NCI-H446 treated with DMSO at 0.1 percent for 48 hours (cell line): ENCODE measurements around the gene KRT4.

Experiments
- DNase-seq: peaks from one replicate; lab custom pipeline; 2025; lab: John Stamatoyannopoulos, UW

Gene KRT4

DNA sequence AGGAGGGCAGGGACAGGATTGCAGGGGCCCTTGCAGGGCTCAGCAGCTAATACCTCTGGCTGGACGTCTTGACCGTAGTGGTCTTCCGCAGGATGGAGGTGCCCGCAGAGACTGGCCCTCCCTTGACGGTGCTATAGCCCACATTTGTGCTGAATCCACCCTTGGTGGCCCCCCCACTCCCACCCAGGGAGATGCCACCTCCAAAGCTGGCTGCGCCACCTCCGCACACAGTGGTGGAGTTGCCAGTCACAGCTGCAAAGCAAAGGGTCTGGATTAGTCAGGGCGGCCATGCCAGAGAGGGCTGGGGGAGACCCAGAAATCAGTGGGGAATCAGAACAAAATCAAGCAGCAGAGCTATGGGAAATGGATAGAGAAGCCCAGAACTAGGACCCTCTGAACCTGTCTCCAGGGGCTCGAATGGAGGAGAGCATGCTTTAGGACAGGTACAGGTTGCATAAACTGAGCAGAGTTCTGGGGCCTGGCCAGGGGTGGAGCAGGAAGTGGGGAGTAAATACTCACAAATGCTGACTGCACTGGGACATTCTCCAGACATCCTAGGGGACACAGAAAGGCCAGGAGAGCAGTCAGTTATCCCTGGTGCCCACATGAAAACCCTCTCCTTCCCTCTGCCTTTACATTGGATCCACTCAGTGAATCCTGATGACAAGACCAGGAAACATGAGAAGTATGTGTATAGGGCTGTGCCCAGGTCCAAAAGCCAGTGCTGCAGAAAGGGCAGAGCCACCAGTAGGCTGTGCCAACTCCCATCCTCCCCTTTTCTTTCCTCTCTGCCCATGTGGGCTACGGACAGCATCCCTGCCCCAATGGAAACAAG, 8.1 kb upstream of the KRT4 start:
- no peak for DNase-seq

DNA sequence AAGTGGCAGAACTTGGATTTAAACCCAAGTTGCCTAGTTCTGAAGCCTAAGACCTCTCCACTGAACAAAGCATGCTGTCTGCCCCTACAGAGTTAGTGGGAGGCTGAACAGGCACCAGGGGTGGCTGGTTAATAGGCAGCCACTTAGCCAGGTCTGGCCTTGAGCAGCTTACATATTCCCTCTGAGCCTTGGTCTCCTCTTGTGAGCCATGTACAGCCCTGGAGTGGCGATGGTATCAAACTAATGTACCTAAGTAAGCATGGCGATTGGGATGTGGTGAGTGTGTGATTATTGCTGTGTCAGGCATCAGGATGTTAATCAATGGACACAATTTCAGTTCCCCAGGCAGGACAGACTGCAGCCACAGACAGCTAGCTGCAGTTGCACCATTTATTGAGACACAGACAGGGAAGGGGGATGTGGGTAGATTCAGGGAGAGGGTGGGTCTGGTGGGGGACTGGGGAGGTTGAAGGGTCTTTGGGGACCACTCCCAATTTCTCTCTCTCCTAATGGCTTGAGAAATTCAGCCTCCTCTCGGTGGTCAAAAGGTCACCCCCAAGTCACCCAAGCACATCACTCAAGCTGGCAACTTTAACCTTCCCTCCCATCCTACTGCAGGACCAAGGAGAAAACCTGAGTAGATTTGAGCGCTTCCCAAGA, 7.3 kb upstream of the KRT4 start:
- no peak for DNase-seq

DNA sequence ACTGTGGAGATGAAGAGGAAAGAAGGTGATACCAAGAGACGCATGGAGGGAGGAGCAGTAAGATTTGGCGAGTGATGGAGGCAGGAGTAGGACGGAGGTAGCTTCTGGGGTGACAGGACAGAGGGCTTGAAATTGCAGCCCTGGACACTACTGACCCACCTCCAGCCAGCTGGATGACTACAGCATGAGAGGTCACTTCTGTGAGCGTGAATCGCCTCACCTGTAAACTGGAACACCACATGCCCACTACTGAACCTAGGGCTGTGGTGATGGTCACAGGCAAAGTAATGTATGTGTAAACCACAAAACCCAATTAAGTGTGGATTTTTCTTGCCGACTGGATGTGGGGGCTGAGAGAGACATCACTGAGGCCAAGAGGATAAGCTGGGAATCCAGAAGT, 6.6 kb upstream of the KRT4 start:
- no peak for DNase-seq

DNA sequence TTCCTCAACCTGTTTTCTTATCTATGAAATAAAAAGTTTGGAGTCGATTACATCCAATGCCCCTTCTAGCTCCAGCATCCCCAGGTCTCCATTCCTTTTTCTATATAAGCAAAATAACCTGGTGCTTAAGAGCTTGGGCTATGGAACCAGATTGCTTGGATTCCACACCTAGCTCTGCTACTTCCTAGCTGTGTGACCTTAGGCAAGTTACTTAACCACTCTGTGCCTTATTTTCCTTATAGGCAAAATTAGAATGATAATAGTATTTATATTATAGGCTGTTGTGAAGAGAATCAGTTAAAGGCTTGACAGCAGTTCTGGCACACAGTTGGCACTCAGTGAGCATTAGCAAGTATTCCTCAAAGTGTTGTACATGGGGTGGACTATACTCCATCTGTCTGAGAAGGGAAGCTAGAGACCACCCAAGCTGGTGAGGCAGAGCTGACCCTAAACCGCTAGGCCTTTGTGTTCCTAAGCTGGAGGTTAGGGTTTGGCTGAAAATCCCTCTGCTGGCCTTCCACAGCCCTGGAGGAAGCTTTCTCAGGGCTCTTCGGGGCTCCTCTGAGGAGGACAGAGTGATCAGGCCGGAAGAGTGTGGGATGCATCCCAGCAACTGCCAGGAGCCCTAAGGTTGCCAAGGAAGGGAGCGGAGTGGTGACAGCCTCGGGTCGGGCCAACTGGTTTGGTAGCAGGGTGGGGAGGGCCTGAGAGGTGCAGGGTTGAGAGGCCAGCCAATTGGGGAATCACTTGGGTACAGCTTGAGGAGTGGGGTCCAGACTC, 6.0 kb upstream of the KRT4 start:
- DNase-seq = no peak

- DNase-seq = no peak
Measured at GRCh38 chr12:52818887-52819420, 5.0 kb upstream of the KRT4 start.

DNA sequence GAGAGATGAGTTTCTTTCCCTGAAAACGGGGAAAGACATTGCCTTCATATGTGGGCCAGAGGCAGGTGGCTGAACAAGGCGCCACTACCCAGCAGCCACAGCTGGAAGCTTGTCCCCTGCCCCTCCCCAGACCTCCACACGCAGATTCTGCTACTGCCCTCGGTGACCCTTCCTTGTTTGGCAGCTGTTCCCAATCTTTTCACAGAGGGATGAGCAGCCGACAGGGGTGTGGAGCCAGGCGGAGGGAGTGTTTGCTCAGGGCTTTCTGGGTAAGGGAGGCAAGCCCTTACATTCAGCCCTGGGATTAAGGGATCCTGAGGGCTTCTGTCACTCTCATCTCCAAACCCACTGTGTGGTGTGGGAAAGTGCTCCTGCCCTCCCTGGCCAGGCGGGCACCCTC, 4.5 kb upstream of the KRT4 start:
- no peak for DNase-seq

GRCh38 chr12:52817699-52818238, 3.9 kb upstream of the KRT4 start:
- DNase-seq = no peak

- DNase-seq = no peak
Measured at GRCh38 chr12:52817003-52817698, 3.2 kb upstream of the KRT4 start.

DNA sequence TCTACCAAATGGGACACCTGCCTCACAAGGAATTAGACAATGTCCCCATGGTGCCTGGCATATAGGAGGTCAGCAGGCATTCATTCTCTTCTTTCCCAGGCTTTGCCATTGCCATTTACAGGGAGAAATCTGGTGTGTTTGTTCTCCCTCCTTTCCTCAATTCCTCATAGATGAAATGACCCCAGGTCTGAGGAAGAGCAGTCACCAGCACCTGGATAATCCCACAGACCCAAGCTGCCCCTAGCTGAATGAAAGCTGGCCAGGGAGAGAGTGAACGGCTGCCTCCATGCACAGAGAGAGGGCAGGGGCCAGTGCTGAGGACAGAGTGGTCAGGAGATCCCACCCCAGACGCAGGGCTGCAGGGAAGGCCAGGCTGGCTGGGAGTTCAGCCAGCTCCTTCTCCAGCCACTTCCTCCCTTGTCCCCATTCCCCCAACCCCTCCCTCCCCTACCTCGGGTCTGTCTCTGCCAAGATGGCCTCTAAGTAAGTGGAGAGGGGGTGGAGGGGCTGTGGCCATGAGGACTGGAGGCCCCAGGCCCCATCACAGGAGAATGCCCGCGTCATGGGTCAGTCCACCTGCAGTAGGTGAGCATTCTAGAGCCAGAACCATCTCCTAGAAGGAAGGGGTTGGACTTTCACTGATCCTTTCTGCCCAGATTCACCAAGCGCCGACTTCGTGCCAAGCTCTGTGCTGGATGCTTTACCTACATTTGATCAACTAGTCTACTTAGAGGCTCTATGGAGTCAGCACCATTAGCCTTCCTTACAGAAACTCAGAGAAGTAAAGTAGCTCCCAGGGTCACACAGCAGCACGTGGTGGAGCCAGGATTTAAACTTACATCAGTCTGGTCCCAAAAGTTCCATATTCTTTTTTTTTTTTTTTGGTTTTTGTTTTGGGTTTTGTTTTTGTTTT, 2.0 kb upstream of the KRT4 start:
- no peak for DNase-seq

DNA sequence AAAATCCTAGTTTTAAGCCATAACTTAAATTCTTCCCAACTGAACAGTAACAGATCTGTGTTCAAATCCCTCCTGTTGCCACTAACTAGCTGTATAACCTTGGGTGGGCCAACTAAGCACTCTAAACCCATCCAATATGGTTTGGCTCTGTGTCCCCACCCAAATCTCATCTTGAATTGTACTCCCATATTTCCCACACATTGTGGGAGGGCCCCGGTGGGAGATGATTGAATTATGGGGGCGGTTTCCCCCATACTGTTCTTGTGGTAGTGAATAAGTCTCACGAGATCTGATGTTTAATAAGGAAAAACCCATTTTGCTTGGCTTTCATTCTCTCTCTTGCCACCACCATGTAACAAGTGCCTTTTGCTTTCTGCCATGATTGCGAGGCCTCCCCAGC, 1.2 kb upstream of the KRT4 start:
- no peak for DNase-seq

DNA sequence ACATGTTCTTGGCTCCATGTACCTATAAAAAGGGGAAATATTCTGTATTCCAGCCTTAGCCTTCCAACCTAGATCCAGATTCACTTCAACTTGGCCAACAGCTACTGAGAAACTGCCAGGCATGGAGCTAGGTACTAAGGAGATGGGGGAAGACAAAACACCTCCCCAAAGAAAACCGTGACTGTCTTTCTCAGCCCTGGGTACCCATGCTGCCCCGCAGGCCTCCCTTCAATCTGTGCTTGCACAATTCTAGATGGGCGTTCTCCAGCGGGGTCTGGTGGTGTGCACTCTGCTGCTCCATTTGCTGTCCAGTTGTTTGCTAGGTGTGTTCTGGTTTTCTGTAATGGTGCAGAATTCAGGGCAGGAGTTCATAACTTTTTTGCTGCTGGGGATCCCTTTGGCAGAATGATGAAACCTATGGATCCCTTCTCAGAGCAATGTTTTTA, 817 bp upstream of the KRT4 start:
- DNase-seq = no peak

DNA sequence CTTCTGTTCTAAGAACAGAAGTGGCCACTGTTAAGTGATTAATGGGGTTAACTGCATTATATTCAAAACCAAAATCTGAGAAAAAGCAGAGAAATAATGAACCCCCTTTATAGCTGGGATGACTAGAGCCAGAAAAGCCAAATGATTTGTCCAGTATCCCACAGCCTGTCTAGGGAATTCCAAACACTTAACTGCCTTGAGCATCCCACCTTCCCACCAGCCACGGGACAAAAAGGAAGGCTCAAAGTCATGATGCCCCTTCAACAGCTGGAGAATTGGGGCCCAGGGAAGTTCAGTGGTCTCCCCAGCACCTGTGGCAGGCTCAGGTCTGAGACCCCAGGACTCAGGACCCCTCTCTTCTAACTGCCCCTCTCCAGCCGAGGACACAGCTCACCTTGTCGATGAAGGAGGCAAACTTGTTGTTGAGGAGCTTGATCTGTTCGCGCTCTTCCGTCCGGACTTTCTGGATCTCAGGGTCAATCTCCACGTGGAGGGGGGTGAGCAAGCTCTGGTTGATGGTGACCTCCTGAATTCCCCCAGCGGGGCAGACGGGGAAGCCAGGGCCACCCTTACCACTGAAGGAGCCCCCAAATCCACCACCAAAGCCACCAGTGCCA, 605 bp downstream of the KRT4 start:
- DNase-seq = no peak

- DNase-seq = no peak
Measured at GRCh38 chr12:52812749-52813148, 1.2 kb downstream of the KRT4 start.

DNA sequence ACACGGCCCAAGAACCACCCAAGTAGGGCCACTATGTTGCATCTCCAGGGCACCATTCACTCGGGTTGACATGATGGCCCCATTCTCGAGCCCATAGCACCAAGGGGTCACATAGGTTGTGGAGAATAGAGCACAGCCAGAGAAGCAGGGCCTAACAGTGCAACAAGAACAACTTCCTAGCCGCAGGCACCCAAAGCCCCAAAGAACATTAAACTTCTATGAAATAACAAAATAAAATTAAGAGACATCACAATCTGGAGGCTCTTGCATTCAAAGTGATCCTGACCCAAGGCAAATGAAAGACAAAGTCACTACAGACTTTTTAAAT, 1.9 kb downstream of the KRT4 start:
- no peak for DNase-seq

GRCh38 chr12:52811191-52812072, 2.5 kb downstream of the KRT4 start:
- DNase-seq = no peak

DNA sequence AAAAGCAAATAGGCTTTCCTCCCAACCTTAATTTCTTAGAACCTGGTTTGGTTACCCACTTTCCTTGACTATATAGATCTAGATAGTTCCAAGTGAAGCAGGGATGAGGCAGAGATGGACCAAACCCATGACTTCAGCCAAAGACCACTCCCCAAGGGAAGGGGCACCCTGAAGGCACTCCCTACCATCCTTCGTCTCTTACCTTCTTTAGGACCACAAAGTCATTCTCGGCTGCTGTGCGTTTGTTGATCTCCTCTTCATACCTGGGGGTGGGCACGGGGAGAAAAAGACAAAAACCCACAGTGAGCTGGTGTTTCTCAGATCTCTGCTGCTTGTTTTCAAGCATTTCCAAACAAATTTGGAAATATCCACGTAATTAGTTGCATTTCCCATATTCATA, 3.4 kb downstream of the KRT4 start:
- no peak for DNase-seq

DNA sequence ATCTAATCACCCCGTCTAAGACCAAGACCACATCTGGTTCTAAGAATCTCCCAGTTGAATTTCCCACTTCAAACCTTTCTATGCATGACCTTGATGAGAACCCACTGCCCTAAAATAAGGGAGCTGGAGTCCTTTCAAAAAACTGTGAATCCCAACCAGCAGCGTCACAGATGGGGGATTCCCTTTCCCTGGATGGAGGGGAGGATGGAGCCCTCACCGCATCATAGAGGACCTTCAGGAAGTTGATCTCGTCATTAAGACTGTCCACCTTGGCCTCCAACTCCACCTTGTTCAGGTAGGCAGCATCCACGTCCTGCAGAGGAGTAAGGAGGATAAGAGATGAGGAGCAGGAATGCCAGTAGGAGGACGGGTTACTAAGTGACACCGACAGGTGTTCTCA, 4.8 kb downstream of the KRT4 start:
- no peak for DNase-seq

GRCh38 chr12:52808573-52809160, 5.2 kb downstream of the KRT4 start:
- no peak for DNase-seq
